HG02623 (cell line): ENCODE data around the gene CLHC1.
"Not testable (repeated sequence)": the region's sequence is repeated elsewhere in the genome, so short reads cannot be mapped to it uniquely, and the experiment has no call there.

Experiments
- ATAC-seq: cut with Tn5 transposase; IDR thresholded peaks from one replicate; pipeline ENCODE4 v1.9.1; 2021; ENCODE audit warnings: moderate library complexity; ENCODE audit not compliant: unreplicated experiment

Gene CLHC1

DNA sequence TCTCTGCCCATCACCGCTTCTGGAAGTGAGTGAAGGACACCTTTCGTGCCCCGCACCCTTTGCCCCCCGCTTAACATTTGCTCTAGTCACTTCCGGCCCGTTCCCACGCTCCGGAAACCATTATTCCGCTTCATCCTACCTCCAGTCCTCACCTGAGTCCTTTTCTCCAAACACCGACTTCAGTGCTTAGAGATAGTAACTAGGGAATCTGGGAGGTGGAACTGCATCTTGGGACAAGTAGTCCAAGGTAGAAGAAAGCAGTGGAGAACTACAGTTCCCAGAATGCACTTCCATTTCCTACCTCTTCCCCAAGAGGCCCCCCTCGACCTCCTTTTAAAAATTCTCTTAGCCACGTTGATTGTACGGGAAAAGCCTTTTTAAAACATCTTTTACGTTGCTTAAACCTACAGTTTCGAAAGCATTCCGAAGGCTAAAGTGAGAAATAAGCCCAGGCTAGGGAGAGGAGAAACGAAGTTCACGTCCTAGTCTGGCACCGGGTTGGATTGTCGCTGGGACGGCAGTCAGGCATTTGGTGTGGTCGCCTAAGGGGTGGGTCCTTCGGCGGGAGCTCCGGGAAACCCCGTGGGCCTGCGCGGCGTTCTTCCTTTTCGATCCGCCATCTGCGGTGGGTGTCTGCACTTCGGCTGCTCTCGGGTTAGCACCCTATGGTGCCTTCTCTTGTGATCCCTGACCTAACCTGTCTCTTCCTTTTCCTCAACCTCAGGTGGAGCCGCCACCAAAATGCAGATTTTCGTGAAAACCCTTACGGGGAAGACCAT lies at the start of gene CLHC1, which contains the start of gene RPS27A:
TSS of gene CLHC1 (minus strand) at position 210 of the 779 bp plus-strand sequence. CDS start 9,882 bp downstream, outside the sequence.
TSS of gene RPS27A (plus strand) at position 605 of the 779 bp plus-strand sequence. CDS start at position 742, 137 bp downstream.
- ATAC-seq = peak; percentile 86

DNA sequence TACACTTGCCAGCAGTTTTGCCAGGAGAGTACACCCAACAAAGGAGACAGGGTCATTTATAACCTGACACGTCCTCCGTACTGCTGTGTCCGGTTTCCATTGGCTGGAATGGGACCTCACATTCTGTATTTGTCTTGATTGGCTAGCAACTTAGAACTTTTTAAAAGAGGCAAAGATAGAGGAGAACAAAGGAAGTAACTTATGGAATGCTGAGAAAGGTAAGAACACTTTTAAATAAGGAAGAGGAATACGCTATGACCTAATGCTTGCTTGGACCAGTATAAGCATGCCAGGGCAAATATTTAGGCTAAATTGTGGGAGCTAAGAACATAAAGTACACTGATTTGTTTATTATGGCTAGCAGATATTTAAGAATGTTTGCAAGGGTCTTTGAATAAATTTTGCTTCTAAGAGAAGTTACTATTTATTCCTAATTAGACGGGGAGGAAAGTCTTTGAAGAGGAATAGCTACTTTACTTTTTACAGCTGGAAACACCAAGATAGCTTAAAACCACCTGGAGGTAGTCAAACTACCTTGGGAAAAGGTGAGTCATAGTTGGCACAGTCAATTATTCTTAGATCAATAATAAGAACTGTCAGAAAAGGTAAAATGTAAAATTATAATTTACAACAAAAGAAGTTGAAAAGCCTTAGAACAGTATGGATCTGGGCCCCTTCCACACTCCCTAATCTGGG lies 48.9 kb upstream of the CLHC1 start:
- not testable (repeated sequence) for ATAC-seq

DNA sequence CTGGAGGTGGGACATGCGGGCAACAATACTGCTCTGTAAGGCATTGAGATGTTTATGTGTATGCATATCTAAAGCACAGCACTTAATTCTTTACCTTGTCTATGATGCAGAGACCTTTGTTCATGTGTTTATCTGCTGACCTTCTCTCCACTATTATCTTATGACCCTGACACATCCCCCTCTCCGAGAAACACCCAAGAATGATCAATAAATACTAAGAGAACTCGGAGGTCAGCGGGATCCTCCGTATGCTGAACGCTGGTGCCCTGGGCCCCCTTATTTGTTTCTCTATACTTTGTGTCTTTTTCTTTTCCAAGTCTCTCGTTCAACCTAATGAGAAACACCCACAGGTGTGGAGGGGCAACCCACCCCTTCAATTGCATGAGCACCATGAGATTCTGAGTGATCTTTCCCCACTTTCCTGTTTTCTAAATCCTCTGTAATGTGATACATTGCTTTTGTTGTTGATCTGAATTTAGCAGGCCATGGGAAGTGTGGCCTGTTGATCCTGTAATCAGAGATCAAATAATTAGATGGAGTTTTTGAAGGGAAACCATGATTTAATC lies 47.8 kb upstream of the CLHC1 start:
- ATAC-seq = not testable (repeated sequence)

DNA sequence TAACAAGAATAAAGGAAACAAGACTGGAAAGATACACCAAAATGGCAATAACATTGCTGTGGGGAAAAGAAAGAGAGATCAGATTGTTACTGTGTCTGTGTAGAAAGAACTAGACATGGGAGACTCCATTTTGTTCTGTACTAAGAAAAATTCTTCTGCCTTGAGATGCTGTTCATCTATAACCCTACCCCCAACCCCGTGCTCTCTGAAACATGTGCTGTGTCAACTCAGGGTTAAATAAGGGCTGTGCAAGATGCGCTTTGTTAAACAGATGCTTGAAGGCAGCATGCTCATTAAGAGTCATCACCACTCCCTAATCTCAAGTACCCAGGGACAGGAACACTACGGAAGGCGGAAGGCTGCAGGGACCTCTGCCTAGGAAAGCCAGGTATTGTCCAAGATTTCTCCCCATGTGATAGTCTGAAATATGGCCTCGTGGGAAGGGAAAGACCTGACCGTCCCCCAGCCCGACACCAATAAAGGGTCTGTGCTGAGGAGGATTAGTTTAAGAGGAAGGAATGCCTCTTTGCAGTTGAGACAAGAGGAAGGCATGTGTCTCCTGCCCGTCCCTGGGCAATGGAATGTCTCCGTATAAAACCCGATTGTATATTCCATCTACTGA lies 47.2 kb upstream of the CLHC1 start:
- not testable (repeated sequence) for ATAC-seq

DNA sequence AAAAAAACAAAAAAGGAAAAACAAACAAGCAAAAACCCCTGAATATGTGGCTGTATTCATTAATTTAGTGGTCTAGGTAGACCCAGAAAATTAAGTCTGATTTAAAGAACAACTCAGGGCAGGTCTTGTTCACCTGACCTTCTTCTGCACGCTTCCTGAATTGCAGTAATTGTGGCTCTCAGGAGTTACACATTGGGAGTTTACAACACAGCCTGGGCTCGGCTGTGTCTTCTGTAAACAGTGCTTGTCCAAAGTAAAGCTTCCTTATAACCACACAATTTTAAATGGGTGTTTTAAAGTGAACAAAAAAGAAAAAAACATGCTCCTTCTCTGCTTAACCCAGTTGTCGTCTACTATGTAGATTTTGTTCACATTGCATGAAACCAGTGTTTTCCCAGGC lies 45.2 kb upstream of the CLHC1 start:
- no peak for ATAC-seq

DNA sequence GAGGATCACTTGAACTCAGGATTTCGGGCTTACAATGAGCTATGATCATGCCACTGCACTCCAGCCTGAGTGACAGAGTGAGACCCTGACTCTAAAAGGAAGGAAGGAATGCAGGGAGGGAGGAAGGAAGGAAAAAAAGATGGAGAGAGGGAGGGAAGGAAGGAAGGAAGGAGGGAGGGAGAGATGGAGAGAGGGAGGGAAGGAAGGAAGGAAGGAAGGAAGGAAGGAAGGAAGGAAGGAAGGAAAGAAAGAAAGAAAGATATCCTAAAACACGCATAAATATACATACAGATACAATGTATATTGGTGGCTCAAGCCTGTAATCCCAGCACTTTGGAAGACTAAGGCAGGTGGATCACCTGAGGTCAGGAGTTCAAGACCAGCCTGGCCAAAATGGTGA lies 42.3 kb upstream of the CLHC1 start:
- ATAC-seq = not testable (repeated sequence)

DNA sequence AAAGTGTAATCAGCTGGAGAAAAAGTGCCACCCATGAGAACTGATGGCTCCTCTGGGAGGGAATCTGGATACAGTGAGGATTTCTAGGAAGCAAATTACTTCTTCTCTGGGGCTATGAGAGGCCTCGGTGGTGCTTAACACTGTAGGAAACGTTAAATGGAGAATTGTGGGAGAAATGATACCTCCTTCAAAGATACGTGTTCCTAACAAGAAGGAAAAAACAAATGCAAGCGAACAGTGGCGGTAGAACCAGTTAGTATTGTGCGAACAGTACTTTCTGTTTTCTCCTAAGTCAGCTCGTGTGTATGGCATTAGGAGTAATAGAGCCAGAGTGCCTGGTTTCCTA lies 37.5 kb upstream of the CLHC1 start:
- ATAC-seq = no peak

DNA sequence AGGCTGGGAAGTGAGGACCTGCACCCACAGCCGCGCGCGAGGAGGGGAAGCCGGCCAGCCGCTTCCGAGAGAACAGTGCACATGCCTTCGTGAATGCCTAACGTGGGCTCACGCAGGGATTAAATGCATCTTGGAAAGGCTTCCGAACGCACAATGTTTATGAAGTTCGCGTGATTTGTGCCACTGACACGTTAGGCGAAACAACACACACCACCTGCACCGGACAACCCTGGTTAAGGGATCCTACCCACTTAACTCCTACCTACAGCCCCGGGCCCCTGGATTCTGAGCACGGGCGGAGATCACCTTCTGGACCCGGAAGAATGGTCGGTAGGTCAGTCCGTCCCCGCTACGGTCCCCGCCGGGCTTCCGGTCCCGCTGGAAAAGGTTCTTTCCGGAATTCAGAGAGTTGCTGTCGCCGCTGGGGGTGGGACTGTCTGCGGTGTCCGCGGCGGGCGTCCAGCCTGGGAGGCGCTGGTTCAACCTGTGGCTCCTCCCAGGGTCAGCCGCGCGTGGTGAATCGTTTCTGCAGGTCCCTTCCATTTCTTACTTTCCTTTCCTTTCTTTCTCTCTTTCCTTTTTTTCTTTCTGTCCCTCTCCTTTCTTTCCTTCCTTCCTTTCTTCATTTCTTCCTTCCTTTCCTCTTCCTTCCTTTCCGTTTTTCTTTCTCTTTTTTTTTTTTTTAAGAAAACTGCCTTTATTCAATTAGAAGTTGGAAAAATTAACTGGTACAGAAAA lies 37.0 kb upstream of the CLHC1 start, which contains the start of gene MTIF2:
TSS of gene MTIF2 (minus strand) at position 325 of the 738 bp plus-strand sequence. CDS start 5,373 bp downstream, outside the sequence.
- ATAC-seq = peak; percentile 96

DNA sequence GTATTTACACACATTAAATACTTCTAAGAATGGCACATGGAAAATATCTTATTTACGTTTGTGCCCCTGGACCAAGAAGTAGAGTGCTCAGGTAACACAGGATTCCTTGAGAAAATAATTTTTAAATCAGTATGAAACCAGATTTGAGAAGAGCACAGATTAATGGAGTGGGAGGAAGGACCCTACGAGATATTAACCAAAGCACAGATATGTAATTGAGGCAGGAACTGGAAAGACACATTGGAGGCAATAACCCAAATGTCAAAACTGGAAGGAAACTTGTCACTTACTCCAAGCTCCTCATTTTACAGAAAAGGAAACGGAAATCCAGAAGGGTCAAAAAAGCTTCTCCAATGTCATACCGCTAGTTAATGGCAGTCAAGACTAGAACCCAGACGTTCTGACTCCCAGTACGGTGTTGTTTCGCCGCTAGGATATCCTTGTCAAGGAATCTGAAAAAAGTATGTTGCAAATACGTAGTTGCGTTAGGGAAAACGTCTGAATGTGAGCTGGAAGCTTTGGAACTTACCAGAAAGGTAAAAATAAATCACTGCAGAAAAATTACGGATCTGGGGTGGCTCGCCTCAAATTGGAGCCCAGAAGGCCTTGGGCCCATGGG lies 36.3 kb upstream of the CLHC1 start:
- no peak for ATAC-seq

DNA sequence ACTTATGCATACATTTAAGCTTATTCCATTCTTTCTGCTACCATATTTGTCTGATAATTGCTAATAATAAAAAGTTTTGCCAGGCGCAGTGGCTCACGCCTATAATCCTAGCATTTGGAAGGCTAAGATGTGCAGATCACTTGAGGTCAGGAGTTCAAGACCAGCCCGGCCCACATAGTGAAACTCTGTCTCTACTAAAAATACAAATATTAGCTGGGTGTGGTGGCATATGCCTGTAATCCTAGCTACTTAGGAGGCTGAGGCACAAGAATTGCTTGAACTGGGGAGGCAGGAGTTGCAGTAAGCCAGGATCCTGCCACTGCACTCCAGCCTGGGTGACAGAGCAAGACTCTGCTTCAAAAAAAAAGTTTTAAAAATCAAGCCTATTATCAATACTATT lies 27.5 kb upstream of the CLHC1 start:
- not testable (repeated sequence) for ATAC-seq

DNA sequence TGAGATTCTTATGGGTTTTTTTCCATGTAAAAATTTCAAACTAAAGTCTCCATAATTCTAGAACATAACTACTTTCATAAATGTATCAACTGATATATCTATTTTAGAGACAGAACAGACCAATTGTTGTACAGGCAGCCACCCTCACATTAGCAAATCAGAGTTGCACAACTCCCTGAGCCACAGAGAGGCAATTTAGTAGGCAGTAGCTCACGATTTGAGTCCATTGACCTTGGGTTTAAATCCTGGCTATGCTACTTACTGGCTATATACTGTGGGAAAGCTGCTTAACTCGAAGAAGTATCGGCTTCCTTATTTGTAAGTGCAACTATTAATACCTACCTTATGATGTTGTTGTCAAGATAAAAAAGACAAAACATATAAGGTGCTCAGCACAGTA lies 20.7 kb upstream of the CLHC1 start:
- ATAC-seq = no peak

DNA sequence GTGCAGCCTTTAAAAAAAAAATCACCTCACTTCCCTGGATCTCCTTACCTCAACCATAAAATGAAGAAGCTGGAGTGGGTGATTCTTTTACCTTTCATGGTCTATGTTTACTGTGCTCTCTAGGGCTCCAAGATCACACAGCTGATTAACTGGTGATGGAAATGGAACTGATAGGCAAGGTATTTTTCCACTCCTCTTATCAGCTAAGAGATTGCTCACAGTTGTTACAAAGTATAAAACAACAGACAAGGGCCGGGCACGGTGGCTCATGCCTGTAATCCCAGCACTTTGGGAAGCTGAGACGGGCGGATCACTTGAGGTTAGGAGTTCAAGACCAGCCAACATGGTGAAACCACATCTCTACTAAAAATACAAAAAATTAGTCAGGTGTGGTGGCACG lies 14.9 kb upstream of the CLHC1 start:
- no peak for ATAC-seq

DNA sequence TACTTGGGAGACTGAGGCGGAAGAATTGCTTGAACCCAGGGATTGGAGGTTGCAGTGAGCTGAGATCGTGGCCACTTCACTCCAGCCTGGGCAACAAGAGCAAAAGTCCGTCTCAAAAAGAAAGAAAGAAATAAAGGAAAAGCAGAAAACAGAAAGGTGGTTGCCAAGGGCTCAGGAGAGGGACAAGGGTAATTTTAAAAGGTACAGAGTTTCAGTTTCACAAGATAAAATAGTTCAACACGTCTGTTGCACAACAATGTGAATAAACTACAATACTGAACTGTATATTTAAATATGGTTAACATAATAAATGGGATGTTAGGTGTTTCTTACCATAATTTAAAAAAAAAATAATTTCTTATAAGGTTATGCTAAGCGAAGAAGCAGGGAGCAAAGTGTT lies 13.3 kb upstream of the CLHC1 start:
- ATAC-seq = no peak

DNA sequence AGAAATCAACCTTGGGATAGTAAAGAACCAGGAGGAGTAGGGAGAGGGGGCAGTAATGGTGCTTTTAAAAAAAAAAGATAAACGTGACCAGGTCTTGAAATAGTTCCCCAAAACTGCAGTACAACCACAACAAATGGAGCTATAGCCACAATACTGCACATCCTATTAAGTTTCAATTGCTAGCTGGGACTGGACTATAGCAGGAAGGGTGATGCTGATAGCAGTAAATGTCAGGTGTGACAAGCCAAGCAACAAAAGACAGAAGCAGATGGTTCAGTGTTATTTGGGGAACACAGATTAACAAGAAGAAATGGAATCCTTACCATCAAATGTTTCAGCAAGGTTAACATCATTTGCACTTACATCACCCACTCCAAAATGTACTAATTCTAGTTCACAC lies 10.5 kb upstream of the CLHC1 start:
- no peak for ATAC-seq

DNA sequence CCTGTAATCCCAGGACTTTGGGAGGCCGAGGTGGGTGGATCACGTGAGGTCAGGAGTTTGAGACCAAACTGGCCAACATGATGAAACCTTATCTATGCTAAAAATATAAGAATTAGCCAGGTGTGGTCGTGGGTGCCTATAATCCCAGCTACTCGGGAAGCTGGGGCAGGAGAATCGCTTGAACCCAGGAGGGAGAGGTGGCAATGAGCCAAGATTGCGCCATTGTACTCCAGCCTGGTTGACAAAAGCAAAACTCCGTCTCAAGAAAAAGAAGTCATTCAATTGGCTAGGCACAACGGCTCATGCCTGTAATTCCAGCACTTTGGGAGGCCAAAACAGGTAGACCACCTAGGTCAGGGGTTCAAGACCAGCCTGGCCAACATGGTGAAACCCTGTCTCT lies 9.5 kb upstream of the CLHC1 start:
- not testable (repeated sequence) for ATAC-seq

DNA sequence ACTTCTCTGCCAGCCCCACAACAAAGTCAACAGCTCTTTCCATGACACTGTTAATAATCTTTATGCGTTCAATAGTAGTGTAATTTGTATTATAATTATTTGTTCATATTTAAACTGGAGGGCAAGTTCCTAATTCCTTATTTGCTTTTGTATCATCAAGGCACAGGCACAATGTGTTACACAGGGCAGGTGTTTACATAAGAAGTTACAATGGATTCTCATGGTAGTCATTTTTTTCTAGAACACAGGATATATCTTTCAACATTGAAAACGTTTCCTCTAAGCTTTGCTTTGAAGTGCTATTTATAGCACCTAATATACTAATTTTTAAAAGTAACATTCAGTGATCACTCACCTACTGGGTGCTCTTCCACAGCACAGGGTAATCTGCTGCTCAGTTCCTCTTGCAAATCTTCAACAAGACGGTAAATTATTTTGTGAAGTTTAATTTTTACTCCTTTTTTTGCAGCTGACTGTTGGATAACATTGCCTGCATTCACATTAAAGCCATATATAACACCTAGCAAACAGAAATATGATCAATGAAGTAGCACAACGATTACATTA lies 7.6 kb upstream of the CLHC1 start:
- no peak for ATAC-seq

DNA sequence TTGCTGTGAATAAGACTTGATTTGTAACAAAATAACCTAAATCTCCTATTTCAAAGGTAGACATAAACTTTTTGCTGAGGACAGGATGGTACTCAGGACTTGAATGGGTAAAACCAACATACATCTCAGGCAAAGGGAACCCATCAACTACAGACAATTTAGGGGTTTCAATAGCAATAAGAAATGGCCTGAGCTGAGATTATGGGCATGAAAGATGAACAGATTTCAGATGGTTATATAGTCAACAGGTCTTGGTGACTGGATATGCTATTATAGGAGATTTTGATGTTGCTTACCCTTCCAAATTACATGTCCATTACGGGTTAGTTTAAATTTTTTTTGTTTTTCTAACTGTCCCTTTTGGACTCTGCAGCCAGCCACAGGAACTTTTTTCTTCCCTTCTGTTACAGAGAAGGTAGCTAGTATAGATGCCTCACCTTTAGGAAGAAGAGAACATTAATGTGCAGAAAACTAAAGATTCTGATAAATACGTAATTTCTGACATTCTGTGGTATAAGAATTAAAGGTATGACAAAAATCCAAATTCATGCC lies 5.0 kb upstream of the CLHC1 start:
- ATAC-seq = no peak

DNA sequence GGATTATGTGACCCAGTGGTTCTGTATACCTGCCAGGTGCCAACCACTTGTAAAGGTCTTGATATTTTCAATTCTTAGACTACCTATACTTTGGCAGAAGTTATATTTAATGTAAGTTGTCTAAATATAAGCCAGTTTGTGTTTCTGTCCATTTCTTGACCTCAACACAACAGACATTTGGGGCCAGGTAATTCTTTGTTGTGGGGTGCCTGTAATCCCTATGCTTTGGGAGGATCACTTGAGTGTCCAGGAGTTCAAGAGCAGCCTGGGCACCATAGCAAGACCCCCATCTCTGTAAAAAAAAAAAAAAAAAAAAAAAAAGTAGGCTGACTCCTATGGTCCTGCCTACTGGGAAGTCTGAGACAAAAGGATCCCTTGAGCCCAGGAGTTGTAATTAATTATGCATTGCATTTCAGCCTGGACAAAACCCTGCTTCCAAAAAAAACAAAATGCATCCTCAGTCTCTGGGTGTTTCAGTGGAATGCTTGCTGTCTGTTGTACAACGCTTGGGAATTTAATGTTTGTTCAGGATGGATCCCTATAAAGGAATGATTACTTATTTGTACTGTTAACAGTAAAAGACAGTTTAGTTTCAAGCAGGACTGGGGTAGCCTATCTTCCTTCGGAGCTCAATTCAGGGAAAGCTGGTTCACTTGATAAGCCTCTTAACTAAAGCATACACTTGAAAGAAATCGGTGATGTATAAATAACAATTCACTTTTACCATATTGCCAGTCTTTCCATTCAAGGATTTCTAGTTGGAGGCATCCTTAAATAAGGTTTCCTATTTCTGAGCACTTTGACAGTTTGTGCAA lies 3.8 kb upstream of the CLHC1 start:
- no peak for ATAC-seq

DNA sequence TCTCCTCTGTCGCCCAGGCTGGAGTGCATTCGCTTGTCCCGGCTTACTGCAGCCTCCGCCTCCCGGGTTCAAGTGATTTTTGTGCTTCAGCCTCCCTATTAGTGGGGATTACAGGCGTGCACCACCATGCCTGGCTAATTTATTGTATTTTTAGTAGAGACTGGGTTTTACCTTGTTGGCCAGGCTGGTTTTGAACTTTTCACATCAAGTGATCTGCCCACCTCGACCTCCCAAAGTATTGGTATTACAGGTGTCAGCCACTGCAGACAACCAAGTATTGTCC lies 1.5 kb upstream of the CLHC1 start:
- no peak for ATAC-seq
